DMS114 treated with DMSO at 0.1 percent for 48 hours (cell line): ENCODE data around the gene CBX2.

Experiments used
- DNase-seq: peaks from one replicate; lab custom pipeline; 2025; ENCODE audit not compliant: unreplicated experiment; lab: John Stamatoyannopoulos, UW

The CBX2 gene

DNA sequence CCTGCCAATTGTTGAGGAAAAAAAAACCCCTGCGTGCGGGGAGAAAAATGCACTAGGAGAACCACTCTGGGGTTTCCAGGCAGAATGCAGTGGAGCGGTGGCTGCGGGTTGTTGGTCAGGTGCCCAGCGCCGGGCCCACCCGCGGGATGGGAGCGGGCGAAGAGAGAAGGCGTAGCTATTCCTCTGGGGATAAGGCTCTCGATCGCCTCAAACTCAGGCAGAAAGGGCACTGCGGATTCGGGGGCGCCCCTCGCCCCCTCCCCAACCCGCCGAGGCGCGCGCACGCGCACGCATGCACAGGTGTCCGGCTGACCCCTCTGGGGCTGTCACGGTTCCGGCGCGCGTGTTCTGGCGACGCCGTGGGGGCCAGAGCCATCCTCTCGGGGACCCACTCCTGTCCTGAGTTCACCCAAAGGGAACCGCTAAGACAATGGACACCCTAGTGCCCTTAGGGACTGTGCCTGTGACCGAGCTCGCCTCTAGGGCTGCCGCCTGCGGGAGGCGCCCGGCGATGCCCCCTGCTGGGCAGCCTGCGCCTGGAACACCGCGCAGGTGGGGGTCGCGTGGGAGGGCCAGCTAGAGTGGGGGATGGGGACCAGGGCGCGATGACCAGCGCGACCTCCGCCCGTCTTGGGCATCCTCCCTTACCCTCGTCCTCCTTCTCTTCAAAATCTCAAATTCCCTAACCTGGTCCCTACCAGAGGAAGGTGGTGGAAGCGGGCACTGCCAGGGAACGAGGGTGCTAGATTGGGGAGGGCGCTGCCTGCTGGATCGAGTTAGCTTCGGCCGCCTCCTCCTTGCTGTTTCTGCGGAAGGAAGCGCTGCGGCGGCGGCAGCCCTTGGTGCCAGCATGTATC is 33.3 kb downstream of the CBX2 start:
- peak; percentile 33 for DNase-seq

DNA sequence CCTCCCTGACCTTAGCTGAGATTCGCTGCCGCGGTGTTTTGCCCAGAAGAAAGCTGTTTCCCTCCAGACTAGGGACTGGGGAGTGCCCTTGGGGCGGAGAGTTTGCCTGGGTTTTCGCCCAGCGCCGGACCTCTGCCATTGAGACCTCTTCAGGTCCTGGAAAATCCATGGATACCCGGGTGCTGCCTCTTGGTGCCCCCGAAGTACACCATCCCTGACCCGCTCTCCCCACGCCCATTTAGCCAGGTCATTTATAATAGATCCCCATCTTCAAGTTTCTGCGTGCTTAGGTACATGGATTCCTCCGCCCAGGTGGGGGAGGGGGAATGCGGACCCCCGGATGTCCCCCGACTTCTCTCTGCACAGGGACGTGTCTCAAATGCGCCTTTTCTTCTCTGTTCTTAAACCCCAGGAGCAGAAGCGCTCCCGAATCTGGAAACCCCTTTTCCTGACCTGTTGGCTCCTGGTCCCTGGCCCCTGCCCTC is 34.0 kb downstream of the CBX2 start:
- DNase-seq: no peak

DNA sequence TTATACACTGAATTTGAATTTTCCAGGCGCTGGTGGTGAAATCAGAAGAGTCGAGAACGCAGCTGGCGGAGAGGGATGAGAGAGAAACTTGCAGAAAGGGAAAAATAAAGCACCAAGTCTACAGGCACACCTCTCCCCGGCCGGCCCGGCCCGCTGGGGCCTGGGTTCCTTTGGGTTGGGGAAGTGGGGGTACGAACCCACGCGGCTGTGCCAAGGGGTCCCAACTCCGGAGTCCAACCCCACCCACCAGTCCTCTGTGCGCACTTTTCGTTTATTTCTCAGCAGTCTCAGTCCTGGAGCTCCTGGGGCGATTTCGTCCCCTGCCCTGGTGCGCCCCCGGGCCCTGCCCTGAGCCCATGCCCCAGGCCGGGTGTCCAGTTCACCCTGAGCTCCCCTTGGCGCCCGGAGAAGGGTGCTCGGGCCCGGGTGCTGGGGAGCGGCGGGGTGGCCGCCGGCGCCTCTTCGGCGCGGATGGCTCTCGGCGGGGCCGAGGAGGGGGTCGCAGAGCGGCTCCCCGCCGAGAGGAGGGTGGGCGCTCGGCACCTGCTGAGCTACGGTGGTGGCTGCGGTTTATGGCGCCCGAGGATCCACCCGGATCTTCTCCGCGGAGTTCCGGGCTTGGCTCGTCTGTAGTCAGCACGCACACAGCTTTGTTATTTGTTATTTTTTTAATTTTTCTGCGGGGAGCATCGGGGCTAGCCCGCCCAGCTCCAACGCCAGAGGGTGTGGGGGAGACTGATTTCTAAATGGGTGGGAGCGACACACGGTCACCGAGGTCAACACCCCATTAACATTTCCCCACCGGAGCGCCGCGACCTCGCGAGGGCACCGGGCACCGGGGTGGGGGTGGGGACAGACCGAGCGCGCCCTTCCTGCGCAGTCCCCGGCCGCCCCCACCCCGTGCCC is 34.7 kb downstream of the CBX2 start:
- no peak for DNase-seq

DNA sequence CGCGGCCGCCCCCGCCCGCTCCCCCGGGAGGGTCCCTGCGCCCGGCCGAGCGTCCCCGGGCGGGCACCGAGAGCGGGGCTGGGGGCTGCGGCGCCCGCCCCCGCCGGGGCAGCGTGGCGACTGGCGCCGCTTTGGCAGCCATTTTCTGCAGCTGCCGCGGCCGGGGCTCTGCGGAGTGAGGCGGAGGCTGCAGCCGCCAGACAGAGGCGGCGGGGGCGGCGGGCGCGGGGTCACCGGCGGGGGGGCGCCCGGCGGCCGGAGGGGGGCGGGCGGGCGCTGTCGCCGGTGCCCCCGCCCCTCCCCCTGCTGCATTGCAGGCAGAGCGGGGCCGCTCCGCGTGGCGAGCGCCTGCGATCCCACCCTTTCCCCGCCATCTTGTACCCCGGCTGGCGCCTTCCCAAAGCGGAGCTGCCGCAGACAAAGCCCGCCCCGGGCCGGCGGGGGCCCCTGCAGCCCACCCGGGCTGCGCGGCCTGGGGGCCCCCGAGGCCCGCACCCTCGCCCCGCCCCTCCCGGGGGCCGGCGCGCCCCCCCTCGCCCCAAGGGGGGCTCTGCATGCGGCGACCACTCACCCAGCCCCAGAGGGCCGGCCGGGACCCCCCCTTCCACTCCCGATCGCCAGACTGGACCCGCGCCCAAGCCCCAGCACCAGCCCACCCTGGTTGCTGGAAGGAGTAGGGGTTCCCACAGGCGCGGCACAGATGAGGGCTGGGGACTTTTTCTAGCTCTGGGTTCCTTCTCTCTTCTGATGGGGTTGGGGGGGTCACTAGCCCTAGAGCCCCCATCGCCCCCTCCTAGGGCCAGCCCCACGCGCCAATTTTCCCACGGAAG is 35.6 kb downstream of the CBX2 start:
- DNase-seq: no peak

DNA sequence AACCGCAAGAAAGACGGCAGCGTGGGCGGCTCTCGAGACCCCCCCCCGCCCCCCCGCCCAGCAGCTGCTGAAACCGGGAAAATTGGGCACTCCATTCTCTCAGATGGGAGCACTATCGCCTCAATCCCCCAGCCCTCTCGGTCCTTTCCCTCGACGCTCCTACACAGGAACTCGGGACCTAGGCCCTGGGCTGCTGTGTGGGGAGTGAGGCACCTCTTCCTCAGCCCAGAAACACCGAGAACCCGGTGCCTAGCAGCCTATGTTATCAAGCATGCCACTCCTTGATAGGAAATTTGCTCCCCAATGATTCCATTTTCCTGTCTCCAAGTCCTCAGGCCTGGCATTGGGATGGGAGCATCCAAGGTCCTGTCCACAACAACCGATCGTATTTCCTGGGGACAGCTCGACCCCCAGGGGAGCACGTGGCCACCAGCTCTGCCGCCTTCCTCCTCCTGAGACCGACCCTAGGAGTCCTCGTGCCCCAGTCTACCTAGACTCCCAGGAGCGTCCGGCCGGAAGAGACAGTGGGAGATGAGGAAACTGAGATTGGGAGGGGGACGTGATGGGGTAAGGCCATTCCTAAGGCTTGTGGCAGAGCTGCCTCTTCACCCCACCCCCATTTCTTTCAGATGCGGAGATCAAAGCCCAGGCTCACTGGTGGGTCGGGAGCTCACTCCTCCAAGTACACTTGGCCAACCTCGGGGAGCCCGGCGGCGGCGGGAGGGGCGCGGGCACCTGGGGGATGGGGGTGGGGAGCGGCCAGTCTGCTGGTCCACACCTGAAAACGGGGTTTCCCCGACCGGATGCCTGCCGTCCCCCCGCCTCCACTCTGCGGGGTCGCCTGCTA is 36.4 kb downstream of the CBX2 start:
- DNase-seq: no peak

DNA sequence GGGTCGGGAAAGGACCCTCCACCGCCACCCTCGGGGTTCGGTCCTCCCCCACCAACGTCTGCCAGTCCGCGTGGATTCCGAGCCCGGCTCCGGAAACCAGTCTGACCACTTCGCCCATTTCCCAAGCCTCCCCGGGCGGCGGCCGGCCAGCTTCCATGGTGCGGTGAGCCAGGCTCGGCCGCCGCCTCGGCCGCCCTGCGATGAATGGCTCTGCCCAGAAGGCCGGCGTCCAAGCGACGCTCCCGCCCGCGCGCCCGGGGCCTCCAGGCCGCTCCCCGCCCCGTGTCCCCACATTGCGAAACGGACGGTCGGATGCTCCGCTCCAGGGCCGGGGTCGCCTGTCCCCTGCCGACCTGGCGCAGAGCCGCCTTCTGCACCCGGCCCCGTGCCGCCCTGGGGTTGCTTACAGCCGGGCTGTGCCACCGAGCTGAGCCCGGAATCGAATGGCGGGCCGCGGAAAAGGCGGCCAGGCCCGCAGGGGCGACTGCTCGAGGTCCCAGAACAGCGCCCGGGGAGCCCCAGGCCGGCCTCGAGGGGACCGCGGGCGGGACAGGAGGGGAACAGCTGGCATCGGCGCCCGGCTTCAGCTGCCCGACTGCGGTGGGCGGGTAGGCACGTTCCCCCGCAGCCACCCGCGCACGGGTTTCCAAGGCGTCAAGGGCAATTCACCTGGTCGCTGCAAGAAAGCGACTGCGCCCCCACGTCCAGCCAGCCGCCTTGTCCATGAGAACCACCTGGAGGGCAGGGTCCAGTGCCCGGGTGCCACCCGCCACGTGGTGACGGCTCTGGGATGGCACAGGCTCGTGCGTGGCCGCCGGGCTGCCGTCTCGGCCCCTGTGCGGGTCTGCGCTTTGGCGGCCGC is 37.3 kb downstream of the CBX2 start:
- DNase-seq: no peak

DNA sequence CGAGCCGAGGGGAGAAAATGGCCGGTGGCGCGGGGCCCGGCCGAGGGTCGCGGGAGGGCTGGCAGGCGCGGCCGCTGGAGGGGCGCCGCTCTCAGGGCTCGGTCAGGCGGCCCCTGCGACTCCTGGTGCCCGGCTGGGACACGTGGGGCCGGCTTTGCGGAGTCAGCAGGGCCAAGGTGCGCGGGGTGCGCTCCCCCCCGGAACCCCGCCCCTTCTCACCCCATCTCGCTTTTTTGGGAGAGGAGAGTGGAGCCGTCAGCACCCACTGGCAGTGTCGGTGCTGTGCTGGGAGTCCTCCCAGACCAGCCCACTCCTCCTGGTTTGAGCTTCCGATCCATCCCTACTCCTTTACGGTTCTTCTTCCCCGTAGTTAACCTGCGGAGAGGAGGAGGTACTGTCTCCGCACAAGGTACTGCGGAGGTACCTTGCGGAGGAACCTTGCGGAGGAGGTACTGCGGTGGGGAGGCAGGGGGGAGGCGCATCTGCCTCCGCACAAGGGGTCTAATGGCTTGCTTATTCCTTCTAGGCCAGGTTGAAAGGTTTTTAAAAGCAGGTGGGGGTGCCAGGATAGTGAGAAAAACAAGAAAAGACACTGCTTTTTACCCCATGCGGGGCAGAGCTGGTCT is 38.0 kb downstream of the CBX2 start:
- no peak for DNase-seq

DNA sequence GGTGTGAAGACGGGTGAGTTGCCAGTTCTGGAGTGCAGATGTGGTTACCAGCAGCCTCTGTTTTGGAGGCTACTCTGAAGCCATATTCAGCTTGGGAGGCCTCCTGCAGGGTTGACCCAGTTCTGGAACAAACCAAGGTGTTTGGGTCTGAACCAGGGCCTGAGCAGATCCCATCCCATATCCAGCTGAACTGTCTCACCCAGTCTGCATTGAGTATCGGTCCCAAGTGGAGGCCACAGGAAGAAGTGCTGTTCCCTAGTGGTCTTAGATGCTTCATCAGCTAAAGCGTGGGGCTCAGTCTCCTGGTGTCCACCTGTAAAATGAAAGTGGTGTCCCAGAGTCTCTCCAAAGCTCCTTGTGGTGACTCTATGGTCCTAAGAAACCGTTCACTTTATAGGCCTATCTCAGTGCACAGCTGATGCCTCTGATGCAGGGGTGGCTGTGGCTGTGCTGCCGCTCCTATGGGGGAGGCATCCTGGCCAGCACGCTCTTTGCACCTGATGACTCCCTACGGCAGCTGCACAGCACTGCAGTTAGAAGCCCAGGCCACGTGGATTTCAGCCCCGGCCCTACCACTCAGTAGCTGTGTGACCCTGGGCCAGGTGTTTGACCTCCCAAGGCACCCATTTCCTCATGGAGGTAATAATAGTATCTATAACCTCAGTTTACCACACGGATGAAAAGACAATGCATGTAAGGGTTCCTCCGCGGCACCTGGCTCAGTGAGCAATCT is 40.2 kb downstream of the CBX2 start:
- no peak for DNase-seq

DNA sequence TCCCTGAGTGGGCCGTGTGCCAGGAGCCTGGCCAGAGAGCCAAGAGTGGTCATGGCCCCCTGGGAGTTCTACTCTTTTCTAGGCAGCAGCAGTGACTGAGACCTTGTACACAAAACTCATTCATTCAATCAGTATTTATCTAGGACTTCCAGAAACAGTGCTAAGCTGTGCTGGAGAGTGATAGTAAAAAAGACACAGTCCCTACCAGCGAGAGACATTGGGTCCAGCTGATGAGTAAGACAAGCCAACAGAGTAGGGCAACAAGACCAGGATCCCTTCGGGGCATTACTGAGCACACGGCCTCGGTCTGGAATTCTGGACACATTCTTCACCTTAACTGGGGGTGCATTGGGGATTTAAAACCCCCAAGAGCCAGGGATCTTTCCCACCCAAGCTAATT is 41.1 kb downstream of the CBX2 start:
- DNase-seq: no peak

DNA sequence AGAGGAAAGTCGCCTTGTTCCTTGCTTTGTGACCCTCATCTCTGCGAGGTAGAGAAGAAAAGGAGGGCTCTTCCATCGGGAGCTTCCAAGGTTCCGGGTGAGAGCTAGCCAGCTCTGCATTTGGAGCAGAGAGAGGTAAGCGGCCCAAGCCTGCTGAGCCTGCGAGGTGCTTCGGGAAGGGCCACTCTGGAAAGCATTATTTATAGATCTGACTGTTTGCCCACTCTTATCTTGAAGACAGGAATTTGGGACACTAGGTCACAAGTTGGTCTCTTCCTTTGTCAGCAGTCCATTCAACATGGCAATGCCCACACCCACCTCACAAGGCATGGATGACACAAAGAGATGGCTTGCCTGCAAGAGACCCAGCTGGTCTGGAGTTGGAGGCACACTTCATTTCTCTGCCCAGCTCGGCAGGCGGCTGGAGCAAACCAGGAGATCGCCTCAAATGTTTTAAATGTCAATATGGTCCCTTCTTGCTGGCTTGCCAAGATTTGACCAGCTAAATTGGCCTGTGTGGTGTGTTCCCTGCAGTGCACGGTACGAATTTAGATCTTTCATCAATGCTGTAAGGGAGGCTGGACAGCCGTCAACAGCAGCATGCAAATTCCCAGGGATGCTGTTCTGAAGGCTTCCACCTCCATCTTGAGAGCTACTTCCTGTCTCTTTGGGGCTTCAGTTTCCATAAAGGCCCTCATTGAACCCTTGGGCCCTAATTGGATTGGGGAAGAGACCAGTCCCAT is 41.8 kb downstream of the CBX2 start:
- no peak for DNase-seq

DNA sequence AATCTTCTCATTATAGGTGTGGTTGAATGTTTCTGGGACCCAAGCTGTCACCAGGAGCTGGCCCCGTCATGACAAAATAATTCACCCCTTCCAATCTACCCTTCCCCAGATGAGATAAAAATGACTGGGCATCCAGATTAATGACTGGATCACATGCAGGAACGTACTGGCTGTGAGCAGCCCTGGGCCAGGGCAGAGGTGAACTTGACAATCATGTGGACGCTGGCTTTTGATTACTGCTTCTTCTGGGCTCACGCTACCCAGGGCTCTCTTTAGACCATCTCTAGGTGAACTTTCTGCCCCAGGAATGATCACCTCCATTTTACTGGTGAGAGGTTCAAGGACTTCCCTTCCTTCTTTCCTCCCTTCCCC is 43.0 kb downstream of the CBX2 start:
- DNase-seq: no peak

DNA sequence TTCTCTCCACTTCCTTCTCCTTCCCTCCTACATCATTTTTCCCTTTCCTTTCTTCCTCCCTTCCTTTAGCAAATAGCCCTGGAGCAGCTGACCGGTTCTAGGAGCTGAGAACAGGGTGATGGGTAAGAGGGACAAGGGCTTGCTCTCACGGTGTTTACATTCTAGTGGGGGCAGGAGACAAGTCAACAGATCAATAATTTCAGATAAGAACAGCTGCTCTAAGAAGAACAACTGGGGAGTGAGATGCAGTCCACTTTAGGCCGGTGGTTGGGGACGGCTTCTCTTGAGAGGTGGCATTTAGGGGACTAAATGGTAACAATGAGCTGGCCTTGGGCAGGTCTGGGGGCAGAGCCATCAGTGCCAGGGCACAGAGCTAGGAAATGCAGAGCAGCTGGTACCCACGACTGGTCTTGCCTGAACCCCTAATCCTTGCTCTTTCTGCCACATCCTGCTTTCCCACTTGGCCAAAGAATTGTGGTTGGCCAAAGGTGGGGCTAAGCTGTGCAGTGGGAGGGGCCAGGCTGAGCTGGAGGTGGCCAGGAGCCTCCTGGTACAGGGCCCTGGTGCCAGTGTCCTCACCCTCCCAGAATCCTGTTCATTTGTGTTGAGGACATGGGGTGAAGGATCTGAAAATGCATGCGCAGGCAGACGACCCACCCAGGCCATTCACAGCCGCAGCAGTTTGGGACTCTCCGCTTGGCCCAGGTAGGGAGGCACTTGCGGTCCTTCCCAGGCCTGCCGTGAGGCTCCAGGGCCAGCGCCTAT is 43.6 kb downstream of the CBX2 start:
- no peak for DNase-seq

DNA sequence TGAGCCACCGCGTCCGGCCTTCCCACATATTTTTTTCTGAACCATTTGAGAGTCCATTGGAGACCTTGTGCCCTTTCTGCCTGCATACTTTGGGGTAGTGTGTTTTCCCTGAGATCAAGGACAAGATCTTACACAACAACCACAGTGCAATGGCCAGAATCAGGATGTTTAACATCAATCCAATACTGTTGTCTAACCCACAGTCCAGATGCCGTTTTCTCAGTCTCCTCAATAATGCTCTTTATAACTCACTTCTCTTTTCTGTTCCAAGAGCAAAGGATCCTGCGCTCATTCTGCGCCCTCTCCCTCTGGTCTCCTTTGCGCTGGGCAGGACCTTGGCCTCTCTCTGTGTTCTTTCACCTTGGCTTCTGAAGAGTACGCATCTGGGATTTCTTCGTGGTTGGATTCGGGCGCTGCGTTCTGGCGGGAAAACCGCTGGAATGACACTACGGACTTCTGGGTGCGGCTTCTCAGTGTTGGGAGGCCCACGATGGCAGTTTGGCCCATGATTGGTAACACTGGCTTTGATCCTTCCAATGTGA is 44.7 kb downstream of the CBX2 start:
- no peak for DNase-seq

DNA sequence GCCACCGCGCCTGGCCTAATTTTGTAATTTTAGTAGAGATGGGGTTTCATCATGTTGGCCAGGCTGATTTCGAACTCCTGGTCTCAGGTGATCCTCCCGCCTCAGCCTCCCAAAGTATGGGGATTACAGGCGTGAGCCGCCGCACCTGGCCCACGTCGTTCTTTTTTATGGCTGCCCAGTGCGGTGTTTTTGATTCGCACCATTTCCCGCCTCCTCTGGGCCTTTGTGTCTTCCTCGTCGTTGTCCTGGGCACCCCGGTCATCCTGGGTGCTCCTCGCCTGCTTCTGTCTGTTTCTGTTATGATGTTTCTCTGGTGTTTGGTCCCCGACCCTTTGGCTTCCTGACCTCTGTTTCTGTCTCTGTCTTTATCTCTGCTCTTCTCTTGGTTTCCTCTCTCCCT is 46.3 kb downstream of the CBX2 start:
- no peak for DNase-seq

DNA sequence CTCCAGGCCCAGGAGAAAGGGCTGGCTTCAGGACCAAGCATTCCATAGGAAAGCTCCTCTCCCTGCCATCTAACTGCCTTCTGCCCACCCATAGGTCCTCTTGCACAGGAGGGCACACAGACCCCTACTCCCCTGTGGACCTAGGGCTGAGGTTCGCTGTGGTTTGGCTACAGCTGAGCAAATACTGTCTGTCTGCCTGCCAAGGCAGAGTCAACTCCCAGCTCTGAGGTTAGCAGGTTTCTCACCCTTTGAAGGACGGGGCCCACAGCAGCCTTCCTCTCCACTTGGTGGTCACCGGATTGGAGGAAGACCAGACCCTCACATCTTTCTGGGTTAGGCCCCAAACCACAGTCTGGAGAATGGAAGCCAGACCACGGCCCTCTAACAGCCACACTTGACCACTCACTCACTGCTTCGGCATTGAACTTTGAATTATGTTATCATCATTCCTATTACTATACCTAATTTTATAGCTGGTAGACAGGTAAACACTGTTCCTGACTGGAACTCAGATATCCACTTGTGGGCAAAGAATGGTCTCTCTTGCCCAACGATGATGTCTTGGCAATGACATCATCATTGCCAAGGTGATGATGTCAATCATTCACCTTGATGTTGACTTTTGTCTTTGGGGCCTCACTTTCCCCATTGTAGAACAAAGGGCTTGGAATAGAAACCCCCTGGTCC is 47.1 kb downstream of the CBX2 start:
- no peak for DNase-seq

DNA sequence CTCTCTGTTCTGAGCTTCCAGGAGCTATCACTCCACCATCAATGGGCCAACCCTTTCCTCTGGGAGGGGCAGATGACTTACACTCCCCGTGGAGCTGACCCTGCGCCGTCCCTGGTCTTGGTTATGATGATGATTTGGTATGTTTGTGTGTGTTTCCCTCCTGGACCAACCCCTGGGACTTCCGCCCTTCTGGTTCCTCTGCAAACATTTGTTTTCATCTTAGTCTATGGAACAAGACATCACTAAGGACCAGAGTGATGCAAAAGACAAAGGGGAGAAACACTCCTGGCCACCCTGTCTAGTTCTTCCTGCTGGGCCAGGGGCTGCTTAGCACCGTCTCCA is 47.6 kb downstream of the CBX2 start:
- DNase-seq: no peak
